ENCODE results near the gene POC1A. TPM values are rescaled to one million over a fixed set of nuclear protein-coding genes. Genes with fewer than 3 reads are reported as not detected.
"Not testable (repeated sequence)": the region's sequence is repeated elsewhere in the genome, so short reads cannot be mapped to it uniquely, and the experiment has no call there.

POC1A gene
- total RNA-seq, 2 experiments from 2014 or later, result 31.7 to 32.3 TPM

DNA sequence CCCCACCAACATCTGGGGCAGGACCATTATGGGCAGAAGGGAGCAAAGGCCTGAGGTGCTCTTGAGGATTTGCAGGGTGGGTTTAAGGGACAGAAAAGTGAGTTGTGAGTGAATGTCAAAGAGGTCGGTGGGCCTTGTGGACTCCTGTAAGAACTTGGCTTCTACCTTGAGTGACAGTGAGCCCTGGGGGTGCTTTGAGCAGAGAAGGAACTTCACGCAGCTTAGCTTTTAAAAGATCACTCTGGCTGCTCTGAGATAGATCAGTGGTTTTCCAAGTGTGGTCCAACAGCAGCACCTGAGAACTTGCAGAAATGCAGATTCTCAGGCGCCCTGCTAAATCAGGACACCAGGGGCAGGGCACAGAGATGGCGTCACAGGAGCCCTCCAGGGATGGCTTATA lies 28.5 kb upstream of the POC1A start:
- peak overlapping the region; percentile 63 for H3K27ac Mint-ChIP-seq
- no peak overlapping the region for H3K4me3 Mint-ChIP-seq
- ATAC-seq (no peak), DNase-seq (no peak)
- H3K27me3 Mint-ChIP-seq (ENCODE audit: low read depth), result peaks cover 2% of the 10 kb centered on the region
- ChIA-PET CTCF (interaction anchor here (1.1 kb wide), 1 partner anchor 59 kb away, joined by 3 read pairs; no protein-coding TSS in a partner anchor), POLR2A (no interaction called here)
- no peaks in the 10 kb centered on the region for H3K9me3 Mint-ChIP-seq (ENCODE audit: insufficient read depth)
- H3K36me3 Mint-ChIP-seq (ENCODE audit: low read depth), result no peaks in the 10 kb centered on the region
- peaks cover 17% of the 10 kb centered on the region for H3K4me1 Mint-ChIP-seq (ENCODE audit: low read depth)

DNA sequence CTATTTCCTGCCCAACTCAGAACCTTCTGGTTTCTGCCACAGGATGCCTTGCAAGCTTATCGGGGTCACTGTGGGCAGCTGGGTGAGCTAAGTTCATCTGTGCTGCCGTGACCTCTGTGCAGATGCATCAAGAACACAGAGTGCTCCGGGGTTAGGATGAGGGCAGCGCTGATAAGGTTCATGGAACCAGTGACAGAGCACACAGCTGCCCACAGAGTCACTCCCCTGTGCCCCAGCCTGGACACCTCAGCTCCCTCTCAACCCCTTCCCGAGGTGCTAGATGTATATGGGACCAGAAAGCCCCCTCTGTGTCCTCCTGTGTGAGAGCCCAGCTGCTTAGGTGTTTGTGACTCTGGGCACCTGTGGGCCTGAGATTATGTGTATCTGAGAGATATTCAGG lies 28.0 kb upstream of the POC1A start:
- POLR2A ChIA-PET, result no interaction called here
- DNase-seq (peak; percentile 41), ATAC-seq (peak; percentile 36)
- H3K27me3 Mint-ChIP-seq (ENCODE audit: low read depth), result peaks cover 2% of the 10 kb centered on the region
- CTCF ChIA-PET, result interaction anchor here (1.3 kb wide), 1 partner anchor 157 kb away, joined by 5 read pairs; no protein-coding TSS in a partner anchor
- H3K4me3 Mint-ChIP-seq, result no peak overlapping the region
- H3K36me3 Mint-ChIP-seq (ENCODE audit: low read depth), result no peaks in the 10 kb centered on the region
- H3K27ac Mint-ChIP-seq, result peak overlapping the region; percentile 63
- no peaks in the 10 kb centered on the region for H3K9me3 Mint-ChIP-seq (ENCODE audit: insufficient read depth)
- peaks cover 17% of the 10 kb centered on the region for H3K4me1 Mint-ChIP-seq (ENCODE audit: low read depth)

DNA sequence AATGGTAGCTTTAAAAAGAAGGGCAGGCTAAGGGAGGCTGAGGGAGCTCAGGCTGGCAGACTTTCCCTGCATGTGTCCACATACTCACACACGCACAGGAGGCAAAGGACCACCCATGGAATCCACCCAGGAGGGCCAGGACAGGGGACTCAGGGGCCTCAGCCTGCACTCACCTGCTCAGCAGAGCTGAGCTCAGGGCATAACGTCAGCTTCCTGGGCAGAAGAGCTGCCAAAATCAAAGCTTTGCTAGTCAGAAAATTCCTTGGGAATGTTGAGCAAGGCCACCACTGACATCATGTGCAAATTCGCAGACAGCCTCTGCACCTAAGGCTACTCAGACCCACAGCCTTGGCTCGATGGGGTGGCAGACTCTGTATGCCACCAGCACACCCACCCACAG lies 27.3 kb upstream of the POC1A start:
- no peaks in the 10 kb centered on the region for H3K9me3 Mint-ChIP-seq (ENCODE audit: insufficient read depth)
- ATAC-seq (no peak), DNase-seq (no peak)
- H3K27ac Mint-ChIP-seq, result no peak overlapping the region
- CTCF ChIA-PET, result interaction anchor here (1.3 kb wide), 1 partner anchor 158 kb away, joined by 5 read pairs; no protein-coding TSS in a partner anchor
- peaks cover 2% of the 10 kb centered on the region for H3K27me3 Mint-ChIP-seq (ENCODE audit: low read depth)
- no peaks in the 10 kb centered on the region for H3K36me3 Mint-ChIP-seq (ENCODE audit: low read depth)
- peaks cover 17% of the 10 kb centered on the region for H3K4me1 Mint-ChIP-seq (ENCODE audit: low read depth)
- POLR2A ChIA-PET, result no interaction called here
- H3K4me3 Mint-ChIP-seq, result no peak overlapping the region

DNA sequence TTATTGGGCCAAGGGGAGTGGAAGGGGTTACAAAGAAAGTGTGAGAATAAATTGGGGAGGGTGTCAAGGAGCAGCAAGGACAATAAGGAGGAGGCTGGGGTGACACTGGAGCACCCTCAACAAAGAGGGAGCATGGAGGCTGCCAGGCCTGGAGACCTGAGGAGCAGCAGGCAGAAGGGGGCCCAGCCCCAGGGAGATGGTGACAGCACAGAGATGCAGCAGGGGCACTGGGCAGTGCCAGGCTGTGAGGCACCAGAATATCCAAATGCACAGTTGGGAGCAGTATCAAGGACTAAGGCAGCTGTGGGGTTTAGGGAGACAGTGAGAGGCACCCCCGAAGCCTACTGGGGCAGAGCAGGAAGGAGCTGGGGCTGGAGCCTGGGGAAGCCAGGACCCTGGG lies 24.3 kb upstream of the POC1A start:
- ChIA-PET POLR2A (interaction anchor here (0.6 kb wide), 1 partner anchor 42 kb away, joined by 4 read pairs; no protein-coding TSS in a partner anchor), CTCF (interaction anchor here (1.9 kb wide), 1 partner anchor 8 kb away, joined by 5 read pairs; no protein-coding TSS in a partner anchor)
- Mint-ChIP-seq H3K27me3 (ENCODE audit: low read depth) (peaks cover 2% of the 10 kb centered on the region), H3K27ac (no peak overlapping the region), H3K4me3 (no peak overlapping the region), H3K4me1 (ENCODE audit: low read depth) (peaks cover 21% of the 10 kb centered on the region), H3K9me3 (ENCODE audit: insufficient read depth) (no peaks in the 10 kb centered on the region), H3K36me3 (ENCODE audit: low read depth) (no peaks in the 10 kb centered on the region)
- DNase-seq (no peak), ATAC-seq (no peak)

DNA sequence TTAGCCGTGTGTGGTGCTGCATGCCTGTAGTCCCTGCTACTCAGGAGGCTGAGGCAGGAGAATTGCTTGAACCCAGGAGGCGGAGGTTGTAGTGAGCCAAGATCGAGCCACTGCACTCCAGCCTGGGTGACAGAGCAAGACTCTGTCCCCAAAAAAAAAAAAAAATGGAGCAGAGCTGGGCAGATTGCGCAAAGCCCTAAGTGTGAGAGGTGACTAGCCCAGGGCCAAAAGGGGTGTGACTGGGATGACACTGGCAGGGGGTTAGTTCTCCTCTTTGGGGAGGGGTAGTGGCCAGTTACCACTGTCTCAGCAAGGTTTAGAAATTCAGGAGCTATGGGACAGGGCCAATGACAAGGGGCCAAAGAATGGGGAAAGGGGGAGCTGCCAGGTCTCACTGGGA lies 23.9 kb upstream of the POC1A start:
- POLR2A ChIA-PET; H3K4me3 Mint-ChIP-seq; H3K27me3 Mint-ChIP-seq (ENCODE audit: low read depth); H3K36me3 Mint-ChIP-seq (ENCODE audit: low read depth); H3K27ac Mint-ChIP-seq; ATAC-seq; H3K9me3 Mint-ChIP-seq (ENCODE audit: insufficient read depth); DNase-seq: not testable (repeated sequence)
- CTCF ChIA-PET, result interaction anchor here (1.9 kb wide), 1 partner anchor 8 kb away, joined by 5 read pairs; no protein-coding TSS in a partner anchor
- peaks cover 25% of the 10 kb centered on the region for H3K4me1 Mint-ChIP-seq (ENCODE audit: low read depth)

DNA sequence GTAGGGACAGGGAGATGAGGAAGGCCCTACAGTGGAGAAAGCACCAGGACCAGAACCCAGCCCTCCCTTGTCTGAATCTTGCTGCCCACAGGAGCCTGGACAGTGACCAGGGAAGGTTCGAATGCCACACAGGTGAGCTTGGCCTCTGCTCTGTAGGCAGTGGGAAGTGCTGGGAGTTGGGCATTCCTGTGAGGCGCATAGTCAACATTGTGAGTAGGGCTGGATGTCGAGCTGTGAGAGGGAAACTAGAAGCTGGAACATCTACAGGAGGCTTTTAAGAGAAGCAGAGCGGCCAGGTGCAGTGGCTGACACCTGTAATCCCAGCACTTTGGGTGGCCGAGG lies 23.4 kb upstream of the POC1A start:
- DNase-seq (no peak), ATAC-seq (no peak)
- H3K4me3 Mint-ChIP-seq, result no peak overlapping the region
- no peaks in the 10 kb centered on the region for H3K36me3 Mint-ChIP-seq (ENCODE audit: low read depth)
- H3K4me1 Mint-ChIP-seq (ENCODE audit: low read depth), result peaks cover 23% of the 10 kb centered on the region
- H3K9me3 Mint-ChIP-seq (ENCODE audit: insufficient read depth), result no peaks in the 10 kb centered on the region
- POLR2A ChIA-PET, result no interaction called here
- CTCF ChIA-PET, result no interaction called here
- peak overlapping the region; percentile 8 for H3K27ac Mint-ChIP-seq
- peaks cover 2% of the 10 kb centered on the region for H3K27me3 Mint-ChIP-seq (ENCODE audit: low read depth)

DNA sequence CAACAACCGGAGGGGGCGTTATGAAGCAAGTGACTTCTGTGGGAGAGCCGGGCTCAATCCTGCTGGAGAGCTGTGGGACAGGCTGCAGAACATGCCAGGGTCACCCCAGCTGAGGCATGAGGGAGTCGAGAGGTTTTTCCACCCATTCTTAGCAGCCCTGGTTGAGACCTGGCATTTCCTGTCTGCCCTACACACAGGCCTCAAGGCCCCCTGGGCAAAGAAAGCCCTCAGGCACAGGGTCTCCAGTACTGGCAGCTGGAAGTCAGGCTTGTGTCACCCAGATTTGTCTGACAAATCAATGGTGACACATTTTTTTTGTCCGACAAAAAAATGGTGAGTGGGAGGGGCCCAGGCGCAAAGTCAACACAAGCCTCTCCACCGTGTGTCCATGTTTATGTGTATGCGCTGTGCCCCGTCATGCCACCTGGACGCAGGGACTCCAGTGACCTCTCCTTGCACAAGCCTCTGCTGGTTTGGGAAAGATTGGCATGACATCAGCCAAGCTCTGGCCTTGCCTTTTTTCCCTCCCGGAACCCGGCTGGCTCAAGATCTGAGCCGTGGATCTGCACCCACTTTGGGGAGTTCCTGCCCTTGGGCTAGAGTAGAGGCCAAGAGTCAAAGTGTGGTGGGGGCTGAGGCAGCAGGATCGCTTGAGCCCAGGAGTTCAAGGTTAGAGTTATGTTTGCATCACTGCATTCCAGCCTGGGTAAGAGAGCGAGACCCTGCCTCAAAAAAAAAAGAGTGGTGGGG lies 22.9 kb upstream of the POC1A start:
- H3K36me3 Mint-ChIP-seq (ENCODE audit: low read depth), result no peaks in the 10 kb centered on the region
- DNase-seq, result no peak
- ATAC-seq, result no peak
- H3K27me3 Mint-ChIP-seq (ENCODE audit: low read depth), result peaks cover 2% of the 10 kb centered on the region
- peaks cover 18% of the 10 kb centered on the region for H3K4me1 Mint-ChIP-seq (ENCODE audit: low read depth)
- ChIA-PET CTCF (no interaction called here), POLR2A (no interaction called here)
- H3K9me3 Mint-ChIP-seq (ENCODE audit: insufficient read depth), result no peaks in the 10 kb centered on the region
- H3K4me3 Mint-ChIP-seq, result no peak overlapping the region
- H3K27ac Mint-ChIP-seq, result peak overlapping the region; percentile 8

DNA sequence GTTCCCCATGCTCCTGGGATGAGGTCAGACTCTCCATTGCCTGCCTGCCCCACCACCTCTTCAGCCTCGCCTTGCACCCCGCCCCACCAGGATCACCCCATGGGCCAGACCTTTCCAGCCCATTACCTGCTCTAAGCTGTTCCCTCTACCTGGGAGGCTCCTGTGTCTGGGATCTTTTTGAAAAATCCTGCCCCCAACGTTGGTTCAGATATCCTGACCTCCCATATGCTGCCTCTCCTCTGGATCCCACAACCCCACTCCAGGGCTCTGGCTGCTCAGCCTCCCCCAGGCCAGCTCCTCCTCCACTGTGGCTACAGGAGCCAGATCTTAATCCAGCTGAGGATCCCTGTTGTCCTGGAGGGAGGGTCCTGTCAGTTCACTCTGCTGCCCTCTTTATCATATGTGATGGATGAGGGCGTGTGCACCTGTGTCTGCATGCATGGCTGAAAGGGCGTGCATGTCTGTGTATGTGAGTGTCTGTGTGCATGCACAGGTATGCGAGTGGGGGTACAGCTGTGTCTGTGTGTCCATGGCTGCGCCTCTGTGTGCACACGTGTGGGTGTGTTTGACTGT lies 22.0 kb upstream of the POC1A start:
- Mint-ChIP-seq H3K27ac (no peak overlapping the region), H3K9me3 (ENCODE audit: insufficient read depth) (no peaks in the 10 kb centered on the region), H3K4me3 (no peak overlapping the region), H3K27me3 (ENCODE audit: low read depth) (peaks cover 2% of the 10 kb centered on the region), H3K36me3 (ENCODE audit: low read depth) (no peaks in the 10 kb centered on the region), H3K4me1 (ENCODE audit: low read depth) (peaks cover 9% of the 10 kb centered on the region)
- CTCF ChIA-PET, result no interaction called here
- DNase-seq, result no peak
- ATAC-seq, result no peak
- POLR2A ChIA-PET, result interaction anchor here (0.5 kb wide), 1 partner anchor 1171 kb away, joined by 3 read pairs; no protein-coding TSS in a partner anchor

DNA sequence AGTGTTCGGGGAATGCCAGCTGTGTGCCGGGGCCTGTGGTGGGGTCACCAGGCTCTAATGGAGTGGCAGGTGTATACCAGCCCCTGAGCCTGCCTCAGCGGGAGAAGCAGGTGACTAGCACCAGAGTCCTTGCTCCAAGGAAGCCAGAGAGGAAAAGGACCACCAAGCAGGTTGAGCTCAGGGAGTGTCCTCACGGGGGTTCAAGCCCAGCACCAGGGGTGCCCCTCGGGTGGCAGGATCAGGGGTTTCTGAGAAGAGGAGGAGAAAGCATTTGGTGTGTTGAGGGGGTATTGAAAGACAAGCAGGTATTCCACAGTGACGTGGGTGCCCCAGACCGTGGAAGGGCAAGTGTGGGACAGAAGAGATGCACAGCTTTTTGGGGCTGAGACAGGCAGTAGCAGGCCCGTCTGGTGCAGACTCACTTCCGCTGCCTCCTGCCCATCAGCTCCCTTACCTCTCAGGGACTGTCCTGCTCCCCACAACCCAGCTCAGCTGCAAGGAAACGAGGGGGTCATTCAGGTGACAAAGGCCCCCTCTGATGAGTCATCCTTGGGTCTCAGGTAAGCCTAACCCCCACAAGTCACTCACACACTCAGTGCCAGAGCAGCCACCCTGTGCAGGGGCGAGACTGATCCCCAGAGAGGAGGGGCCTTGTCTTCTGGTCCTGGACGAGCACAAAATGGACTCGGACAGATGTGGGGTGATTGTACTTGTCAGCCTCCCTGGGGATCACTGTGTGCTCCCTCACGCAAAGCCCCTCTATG lies 21.4 kb upstream of the POC1A start:
- H3K36me3 Mint-ChIP-seq (ENCODE audit: low read depth), result no peaks in the 10 kb centered on the region
- H3K27ac Mint-ChIP-seq, result no peak overlapping the region
- no peaks in the 10 kb centered on the region for H3K9me3 Mint-ChIP-seq (ENCODE audit: insufficient read depth)
- ATAC-seq (no peak), DNase-seq (no peak)
- H3K4me1 Mint-ChIP-seq (ENCODE audit: low read depth), result peaks cover 9% of the 10 kb centered on the region
- H3K27me3 Mint-ChIP-seq (ENCODE audit: low read depth), result peaks cover 2% of the 10 kb centered on the region
- no peak overlapping the region for H3K4me3 Mint-ChIP-seq
- CTCF ChIA-PET, result no interaction called here
- POLR2A ChIA-PET, result interaction anchor here (0.5 kb wide), 1 partner anchor 1172 kb away, joined by 3 read pairs; no protein-coding TSS in a partner anchor

DNA sequence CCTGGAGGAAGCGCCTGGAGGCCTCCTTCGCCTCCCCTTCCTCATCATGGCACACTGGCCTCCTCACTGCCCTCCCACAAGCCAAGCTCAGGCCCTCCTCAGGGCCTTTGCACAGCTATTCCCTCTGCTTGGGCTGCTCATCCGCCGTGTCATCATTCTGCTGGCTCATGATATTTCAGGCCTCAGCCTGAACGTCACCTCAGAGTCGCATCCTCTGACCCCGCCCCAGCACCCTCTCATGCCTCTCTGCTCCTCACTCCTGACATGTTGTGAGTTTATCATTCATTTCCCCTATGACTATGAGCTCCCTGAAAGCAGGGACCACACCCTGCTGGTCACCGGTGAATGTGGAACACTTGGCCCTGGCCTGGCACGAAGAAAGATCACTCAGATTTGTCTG lies 20.7 kb upstream of the POC1A start:
- no peak overlapping the region for H3K27ac Mint-ChIP-seq
- POLR2A ChIA-PET, result no interaction called here
- no peak overlapping the region for H3K4me3 Mint-ChIP-seq
- DNase-seq, result no peak
- no peaks in the 10 kb centered on the region for H3K9me3 Mint-ChIP-seq (ENCODE audit: insufficient read depth)
- H3K27me3 Mint-ChIP-seq (ENCODE audit: low read depth), result peaks cover 2% of the 10 kb centered on the region
- peaks cover 9% of the 10 kb centered on the region for H3K4me1 Mint-ChIP-seq (ENCODE audit: low read depth)
- CTCF ChIA-PET, result interaction anchor here (0.7 kb wide), 1 partner anchor 11 kb away, joined by 4 read pairs; no protein-coding TSS in a partner anchor
- no peaks in the 10 kb centered on the region for H3K36me3 Mint-ChIP-seq (ENCODE audit: low read depth)
- no peak for ATAC-seq

DNA sequence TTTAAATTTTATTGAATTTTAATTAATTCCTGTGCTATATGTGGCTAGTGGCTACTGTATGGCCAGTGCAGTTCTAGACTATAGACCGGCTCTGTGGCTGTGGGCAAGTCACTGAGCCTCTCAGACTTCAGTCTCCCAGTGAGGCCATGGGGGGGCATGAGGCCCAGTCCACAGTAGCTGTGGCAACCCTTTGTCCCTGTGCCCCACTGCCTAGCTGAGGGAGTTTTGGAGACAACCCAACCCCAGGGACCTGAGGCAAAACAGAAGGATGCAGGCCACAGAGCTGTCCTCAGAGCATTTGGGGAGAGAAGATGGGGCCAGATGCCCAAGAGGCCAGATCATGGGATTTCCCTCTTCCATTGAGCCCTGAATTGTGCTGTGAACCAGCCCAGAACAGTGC lies 18.9 kb upstream of the POC1A start:
- CTCF ChIA-PET, result interaction anchor here (1.2 kb wide), 1 partner anchor 166 kb away, joined by 4 read pairs; no protein-coding TSS in a partner anchor
- H3K27ac Mint-ChIP-seq, result no peak overlapping the region

DNA sequence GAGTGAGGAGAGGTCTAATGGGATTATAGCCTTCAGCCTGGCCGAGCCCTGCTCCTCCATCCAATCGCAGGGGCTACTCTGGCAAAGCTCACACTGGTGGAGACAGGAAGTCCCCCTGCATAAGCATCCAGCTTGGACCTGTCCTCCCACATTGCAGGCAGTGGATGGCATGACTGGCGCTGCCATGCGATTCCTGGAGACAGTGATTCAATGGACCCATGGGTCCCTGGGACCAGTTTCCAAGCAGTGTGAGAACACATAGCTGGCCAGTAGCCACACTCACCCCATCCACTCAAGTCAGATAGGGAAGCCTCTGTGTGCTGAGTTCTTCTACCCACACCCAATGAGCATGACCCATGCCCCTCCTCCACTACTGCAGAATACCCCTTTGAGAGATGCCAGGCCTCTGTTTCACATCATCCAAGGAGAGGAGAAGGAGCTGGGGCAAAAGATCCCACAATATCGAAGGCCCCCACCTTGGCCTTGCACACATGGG lies 18.1 kb upstream of the POC1A start:
- no peak for ATAC-seq
- no peak overlapping the region for H3K4me3 Mint-ChIP-seq
- H3K27ac Mint-ChIP-seq, result no peak overlapping the region
- ChIA-PET CTCF (interaction anchor here (1.2 kb wide), 1 partner anchor 167 kb away, joined by 4 read pairs; no protein-coding TSS in a partner anchor), POLR2A (no interaction called here)
- DNase-seq, result no peak
- peaks cover 9% of the 10 kb centered on the region for H3K4me1 Mint-ChIP-seq (ENCODE audit: low read depth)
- no peaks in the 10 kb centered on the region for H3K9me3 Mint-ChIP-seq (ENCODE audit: insufficient read depth)
- H3K36me3 Mint-ChIP-seq (ENCODE audit: low read depth), result no peaks in the 10 kb centered on the region
- H3K27me3 Mint-ChIP-seq (ENCODE audit: low read depth), result no peaks in the 10 kb centered on the region

More for the DNA sequence above, 18.9 kb upstream of the POC1A start:
- DNase-seq (no peak), ATAC-seq (no peak)
- Mint-ChIP-seq H3K4me1 (ENCODE audit: low read depth) (peaks cover 9% of the 10 kb centered on the region), H3K4me3 (no peak overlapping the region), H3K27me3 (ENCODE audit: low read depth) (no peaks in the 10 kb centered on the region), H3K9me3 (ENCODE audit: insufficient read depth) (no peaks in the 10 kb centered on the region), H3K36me3 (ENCODE audit: low read depth) (no peaks in the 10 kb centered on the region)
- POLR2A ChIA-PET, result no interaction called here
